ENCODE data around the gene AP2A1. TPM values are rescaled to one million over a fixed set of nuclear protein-coding genes. Genes with fewer than 3 reads are reported as not detected.

AP2A1 gene
- total RNA-seq, 1 donor from 2014 or later, result 96.7 TPM

DNA sequence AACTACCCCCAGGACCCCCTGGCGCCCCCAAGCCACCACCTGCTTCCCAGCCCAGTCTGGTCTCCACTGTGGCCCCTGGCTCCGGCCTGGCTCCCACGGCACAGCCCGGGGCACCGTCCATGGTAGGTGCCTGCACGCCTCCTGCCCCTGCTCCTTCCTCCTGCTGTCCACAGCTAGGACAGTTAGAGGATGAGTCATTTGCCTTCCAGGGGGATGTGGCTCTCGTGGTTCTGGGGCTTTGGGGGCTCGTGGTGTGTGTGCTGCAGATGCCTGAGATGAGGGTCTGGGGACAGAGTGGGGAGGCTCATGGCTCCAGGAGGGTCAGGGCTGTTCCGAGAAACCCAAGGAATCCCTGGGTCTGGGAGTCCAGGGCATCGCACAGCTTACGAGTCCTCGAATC lies 64.0 kb downstream of the AP2A1 start:
- peaks cover 7% of the 10 kb centered on the region for H3K4me1 Mint-ChIP-seq
- TF ChIP-seq, protein P1, sequence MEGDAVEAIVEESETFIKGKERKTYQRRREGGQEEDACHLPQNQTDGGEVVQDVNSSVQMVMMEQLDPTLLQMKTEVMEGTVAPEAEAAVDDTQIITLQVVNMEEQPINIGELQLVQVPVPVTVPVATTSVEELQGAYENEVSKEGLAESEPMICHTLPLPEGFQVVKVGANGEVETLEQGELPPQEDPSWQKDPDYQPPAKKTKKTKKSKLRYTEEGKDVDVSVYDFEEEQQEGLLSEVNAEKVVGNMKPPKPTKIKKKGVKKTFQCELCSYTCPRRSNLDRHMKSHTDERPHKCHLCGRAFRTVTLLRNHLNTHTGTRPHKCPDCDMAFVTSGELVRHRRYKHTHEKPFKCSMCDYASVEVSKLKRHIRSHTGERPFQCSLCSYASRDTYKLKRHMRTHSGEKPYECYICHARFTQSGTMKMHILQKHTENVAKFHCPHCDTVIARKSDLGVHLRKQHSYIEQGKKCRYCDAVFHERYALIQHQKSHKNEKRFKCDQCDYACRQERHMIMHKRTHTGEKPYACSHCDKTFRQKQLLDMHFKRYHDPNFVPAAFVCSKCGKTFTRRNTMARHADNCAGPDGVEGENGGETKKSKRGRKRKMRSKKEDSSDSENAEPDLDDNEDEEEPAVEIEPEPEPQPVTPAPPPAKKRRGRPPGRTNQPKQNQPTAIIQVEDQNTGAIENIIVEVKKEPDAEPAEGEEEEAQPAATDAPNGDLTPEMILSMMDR (conservative IDR thresholded peaks at IDR 0.05), result no peak
- no peaks in the 10 kb centered on the region for H3K9me3 Mint-ChIP-seq
- H3K4me3 Mint-ChIP-seq, result no peak overlapping the region
- peaks cover 8% of the 10 kb centered on the region for H3K36me3 Mint-ChIP-seq (ENCODE audit: low read depth)
- H3K27ac Mint-ChIP-seq (ENCODE audit: unreplicated experiment), result no peak overlapping the region
- DNase-seq (ENCODE audit: low read depth, low spot score), result no peak
- no peaks in the 10 kb centered on the region for H3K27me3 Mint-ChIP-seq (ENCODE audit: low read depth)

DNA sequence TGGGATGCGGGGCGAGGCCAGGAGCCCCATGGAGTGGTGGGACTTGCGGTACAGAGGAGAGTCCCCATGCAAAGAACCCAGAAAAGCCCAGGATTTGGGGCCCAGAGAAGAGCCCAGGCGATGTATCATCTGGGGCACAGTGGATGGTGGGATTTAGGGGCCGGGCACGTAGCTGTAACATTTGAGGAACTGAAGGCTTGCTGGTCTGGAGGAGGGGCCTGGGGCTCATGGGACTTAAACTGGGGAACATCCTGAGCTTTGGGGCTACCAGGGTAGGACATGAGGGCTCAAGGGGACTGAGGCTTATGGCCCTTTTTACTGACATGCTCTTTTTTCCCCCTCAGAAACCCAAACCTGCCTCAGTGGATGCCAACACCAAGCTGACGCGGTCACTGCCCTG lies 64.8 kb downstream of the AP2A1 start:
- Mint-ChIP-seq H3K27ac (ENCODE audit: unreplicated experiment) (no peak overlapping the region), H3K36me3 (ENCODE audit: low read depth) (peaks cover 4% of the 10 kb centered on the region), H3K4me3 (no peak overlapping the region), H3K27me3 (ENCODE audit: low read depth) (no peaks in the 10 kb centered on the region), H3K4me1 (peaks cover 2% of the 10 kb centered on the region), H3K9me3 (no peaks in the 10 kb centered on the region)
- TF ChIP-seq, protein P1 (conservative IDR thresholded peaks at IDR 0.05), result no peak
- no peak for DNase-seq (ENCODE audit: low read depth, low spot score)

DNA sequence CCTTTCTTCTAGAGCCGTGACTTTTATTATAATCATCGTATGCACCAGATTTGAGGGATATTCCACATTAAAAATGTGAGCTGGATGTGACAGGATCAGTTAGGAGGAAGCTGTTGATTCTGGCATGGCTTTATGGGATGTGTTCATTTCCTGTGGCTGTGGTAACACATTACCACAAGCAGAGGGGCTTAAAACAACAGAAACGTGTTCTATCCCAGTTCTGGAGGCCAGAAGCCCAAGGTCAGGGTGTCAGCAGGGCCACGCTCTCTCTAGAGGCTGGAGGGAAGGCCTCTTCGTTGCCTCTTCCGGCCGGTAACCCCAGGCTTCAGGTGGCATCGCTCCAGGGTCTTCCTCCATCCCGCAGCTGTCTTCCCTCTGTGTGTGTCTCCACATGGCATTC lies 65.8 kb downstream of the AP2A1 start:
- Mint-ChIP-seq H3K9me3 (no peaks in the 10 kb centered on the region), H3K4me1 (no peaks in the 10 kb centered on the region), H3K36me3 (ENCODE audit: low read depth) (peaks cover 10% of the 10 kb centered on the region), H3K27ac (ENCODE audit: unreplicated experiment) (peak overlapping the region; percentile 35), H3K4me3 (peak overlapping the region; percentile 12), H3K27me3 (ENCODE audit: low read depth) (no peaks in the 10 kb centered on the region)
- no peak for DNase-seq (ENCODE audit: low read depth, low spot score)
- TF ChIP-seq, protein P1 (conservative IDR thresholded peaks at IDR 0.05), result no peak

DNA sequence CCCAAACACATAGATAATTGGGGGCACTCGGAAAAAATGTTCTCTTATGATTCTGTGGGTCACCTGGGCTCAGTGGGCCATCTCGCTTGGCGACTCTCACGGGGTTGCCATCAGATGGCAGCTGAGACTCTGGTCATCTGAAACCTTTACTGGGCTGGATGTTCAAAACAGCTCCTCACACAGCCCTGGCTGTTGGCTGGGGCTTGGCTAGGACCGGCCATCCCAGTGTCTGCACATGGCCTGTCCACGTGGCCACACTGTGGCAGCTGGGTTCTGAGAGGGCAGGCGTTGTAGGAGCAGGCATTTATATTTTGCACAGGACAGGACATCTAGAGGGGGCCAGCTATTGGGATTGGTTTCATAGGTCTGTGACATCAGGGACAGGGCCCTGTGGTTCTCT lies 66.8 kb downstream of the AP2A1 start:
- Mint-ChIP-seq H3K27ac (ENCODE audit: unreplicated experiment) (no peak overlapping the region), H3K36me3 (ENCODE audit: low read depth) (peaks cover 17% of the 10 kb centered on the region), H3K4me3 (no peak overlapping the region), H3K9me3 (no peaks in the 10 kb centered on the region), H3K27me3 (ENCODE audit: low read depth) (no peaks in the 10 kb centered on the region), H3K4me1 (no peaks in the 10 kb centered on the region)
- TF ChIP-seq, protein P1 (conservative IDR thresholded peaks at IDR 0.05), result no peak
- DNase-seq (ENCODE audit: low read depth, low spot score), result no peak

DNA sequence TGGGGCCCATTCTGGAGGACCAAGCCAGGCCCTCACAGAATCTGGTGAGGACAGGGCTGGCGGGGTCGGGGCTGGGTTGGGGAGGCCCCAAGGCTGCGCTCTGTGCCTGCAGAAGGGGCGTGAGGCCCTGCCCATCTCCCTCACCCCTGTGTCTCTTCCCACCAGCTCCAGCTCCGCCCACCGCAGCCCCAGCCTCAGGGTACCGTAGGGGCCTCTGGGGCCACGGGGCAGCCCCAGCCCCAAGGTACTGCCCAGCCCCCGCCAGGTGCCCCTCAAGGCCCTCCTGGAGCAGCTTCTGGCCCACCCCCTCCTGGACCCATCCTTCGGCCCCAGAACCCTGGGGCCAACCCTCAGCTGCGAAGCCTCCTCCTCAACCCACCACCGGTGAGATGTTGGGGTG lies 68.8 kb downstream of the AP2A1 start:
- Mint-ChIP-seq H3K27me3 (ENCODE audit: low read depth) (no peaks in the 10 kb centered on the region), H3K4me1 (peaks cover 4% of the 10 kb centered on the region), H3K9me3 (no peaks in the 10 kb centered on the region), H3K27ac (ENCODE audit: unreplicated experiment) (no peak overlapping the region), H3K36me3 (ENCODE audit: low read depth) (peaks cover 23% of the 10 kb centered on the region), H3K4me3 (no peak overlapping the region)
- DNase-seq (ENCODE audit: low read depth, low spot score), result no peak
- TF ChIP-seq, protein P1 (conservative IDR thresholded peaks at IDR 0.05), result no peak

Data from neural crest cell (in vitro differentiated cells).